ENCODE measurements around the gene MBTPS1. TPM values are rescaled to one million over a fixed set of nuclear protein-coding genes. Genes with fewer than 3 reads are reported as not detected.

MBTPS1 gene
- total RNA-seq, 4 donors from 2014 or later, result 70.0 to 116 (median 86.5) TPM

DNA sequence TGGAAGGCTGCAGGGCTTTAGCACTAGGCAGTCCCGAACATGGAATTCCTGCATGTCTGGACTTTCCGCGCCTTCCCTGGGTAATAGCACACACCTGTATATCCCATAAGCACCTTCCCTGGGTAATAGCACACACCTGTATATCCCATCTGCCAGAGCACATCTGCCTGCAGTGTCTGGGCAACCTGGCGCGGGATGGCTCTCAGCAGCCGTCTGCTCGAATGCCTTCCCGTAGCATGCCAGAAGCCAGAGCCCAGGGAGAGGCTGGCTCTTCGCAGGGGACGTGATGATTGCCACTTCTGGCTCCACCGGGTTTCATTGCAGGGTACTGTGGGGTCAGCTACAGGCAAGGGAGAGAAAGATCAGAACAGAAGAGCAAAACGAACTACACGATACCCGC is 21.3 kb downstream of the MBTPS1 start:
- 91% methylated on average over 14 of the region's 14 CpGs for WGBS
- no peak overlapping the region for H3K27ac ChIP-seq
- no peak overlapping the region for H3K4me3 ChIP-seq
- H3K9me3 ChIP-seq, result no peaks in the 10 kb centered on the region
- no peak for DNase-seq (ENCODE audit: low spot score in 2 of 2)
- H3K4me1 ChIP-seq, result no peaks in the 10 kb centered on the region
- peaks cover 85% of the 10 kb centered on the region for H3K36me3 ChIP-seq
- no peak for TF ChIP-seq POLR2A (IDR thresholded peaks at IDR 0.05)
- TF ChIP-seq, protein P1, sequence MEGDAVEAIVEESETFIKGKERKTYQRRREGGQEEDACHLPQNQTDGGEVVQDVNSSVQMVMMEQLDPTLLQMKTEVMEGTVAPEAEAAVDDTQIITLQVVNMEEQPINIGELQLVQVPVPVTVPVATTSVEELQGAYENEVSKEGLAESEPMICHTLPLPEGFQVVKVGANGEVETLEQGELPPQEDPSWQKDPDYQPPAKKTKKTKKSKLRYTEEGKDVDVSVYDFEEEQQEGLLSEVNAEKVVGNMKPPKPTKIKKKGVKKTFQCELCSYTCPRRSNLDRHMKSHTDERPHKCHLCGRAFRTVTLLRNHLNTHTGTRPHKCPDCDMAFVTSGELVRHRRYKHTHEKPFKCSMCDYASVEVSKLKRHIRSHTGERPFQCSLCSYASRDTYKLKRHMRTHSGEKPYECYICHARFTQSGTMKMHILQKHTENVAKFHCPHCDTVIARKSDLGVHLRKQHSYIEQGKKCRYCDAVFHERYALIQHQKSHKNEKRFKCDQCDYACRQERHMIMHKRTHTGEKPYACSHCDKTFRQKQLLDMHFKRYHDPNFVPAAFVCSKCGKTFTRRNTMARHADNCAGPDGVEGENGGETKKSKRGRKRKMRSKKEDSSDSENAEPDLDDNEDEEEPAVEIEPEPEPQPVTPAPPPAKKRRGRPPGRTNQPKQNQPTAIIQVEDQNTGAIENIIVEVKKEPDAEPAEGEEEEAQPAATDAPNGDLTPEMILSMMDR (IDR thresholded peaks at IDR 0.05), result no peak
- no peak for TF ChIP-seq EP300 (IDR thresholded peaks at IDR 0.05)
- TF ChIP-seq POLR2AphosphoS5 (IDR thresholded peaks at IDR 0.05), result no peak
- no peaks in the 10 kb centered on the region for H3K27me3 ChIP-seq

DNA sequence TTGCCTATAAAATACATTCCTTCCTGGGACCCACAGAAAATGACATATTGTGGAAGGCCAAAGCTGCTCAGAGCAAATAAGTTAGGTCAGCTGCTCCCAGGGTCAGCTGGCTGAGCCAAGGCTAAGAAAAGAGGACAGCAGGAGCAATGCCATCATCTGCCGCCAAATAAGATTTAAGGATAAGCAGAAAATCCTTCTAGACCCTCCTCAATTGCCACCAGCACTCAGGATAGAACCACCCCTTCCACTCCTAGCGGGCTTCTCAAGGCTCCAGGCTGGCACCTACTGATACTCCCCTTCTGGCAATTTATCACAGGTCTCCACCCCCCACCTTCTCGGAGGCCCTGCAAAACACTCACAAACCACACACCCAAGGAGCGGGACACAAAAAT is 22.9 kb downstream of the MBTPS1 start:
- Histone ChIP-seq H3K4me3 (no peak overlapping the region), H3K27ac (no peak overlapping the region), H3K36me3 (peaks cover 94% of the 10 kb centered on the region), H3K4me1 (no peaks in the 10 kb centered on the region), H3K9me3 (no peaks in the 10 kb centered on the region), H3K27me3 (no peaks in the 10 kb centered on the region)
- DNase-seq (ENCODE audit: low spot score in 2 of 2), result no peak
- TF ChIP-seq EP300 (IDR thresholded peaks at IDR 0.05) (no peak), POLR2AphosphoS5 (IDR thresholded peaks at IDR 0.05) (no peak), POLR2A (IDR thresholded peaks at IDR 0.05) (no peak)
- TF ChIP-seq, protein P1 (IDR thresholded peaks at IDR 0.05), result no peak
- WGBS, result 100% methylated on average over 4 of the region's 4 CpGs

DNA sequence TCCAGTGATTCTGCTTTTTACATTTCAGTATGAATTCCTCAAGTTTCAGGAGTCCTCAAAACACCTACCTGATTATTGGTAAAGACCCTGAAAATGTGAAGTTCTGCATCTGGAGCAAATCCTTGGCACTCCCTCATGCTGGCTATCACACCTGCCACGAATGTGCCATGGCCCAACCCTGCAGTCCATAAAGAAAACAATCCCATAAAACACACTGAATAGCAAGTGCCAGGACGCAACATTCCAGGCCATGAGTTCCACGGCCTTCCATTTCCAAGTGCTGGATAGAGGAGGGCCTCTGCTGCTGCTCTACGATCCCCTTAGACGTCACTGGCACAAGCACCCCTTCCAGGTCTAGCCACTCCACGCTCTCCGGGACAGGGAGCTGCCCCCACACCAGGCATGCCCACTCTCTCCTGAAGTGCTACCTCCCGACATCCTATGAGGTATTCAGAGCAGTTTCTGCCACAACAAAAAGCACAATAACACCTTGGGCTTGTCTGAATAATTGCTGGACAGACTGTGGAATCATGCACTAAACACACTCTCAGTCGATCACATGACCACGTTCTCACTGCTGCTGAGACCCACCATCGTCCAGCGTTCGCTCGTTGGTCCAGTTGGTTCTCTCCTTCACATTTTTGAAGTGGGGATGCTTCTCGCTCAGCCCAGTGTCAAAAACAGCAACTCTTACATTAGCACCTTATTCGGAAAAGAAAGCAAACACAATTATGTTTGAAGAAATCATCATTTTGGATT is 23.4 kb downstream of the MBTPS1 start:
- 90% methylated on average over 15 of the region's 16 CpGs for WGBS
- DNase-seq (ENCODE audit: low spot score in 2 of 2), result no peak
- Histone ChIP-seq H3K36me3 (peaks cover 94% of the 10 kb centered on the region), H3K27me3 (no peaks in the 10 kb centered on the region), H3K27ac (no peak overlapping the region), H3K4me3 (no peak overlapping the region), H3K4me1 (no peaks in the 10 kb centered on the region), H3K9me3 (no peaks in the 10 kb centered on the region)
- TF ChIP-seq POLR2A (IDR thresholded peaks at IDR 0.05), result no peak
- TF ChIP-seq, protein P1 (IDR thresholded peaks at IDR 0.05), result no peak
- no peak for TF ChIP-seq EP300 (IDR thresholded peaks at IDR 0.05)
- TF ChIP-seq POLR2AphosphoS5 (IDR thresholded peaks at IDR 0.05), result no peak

DNA sequence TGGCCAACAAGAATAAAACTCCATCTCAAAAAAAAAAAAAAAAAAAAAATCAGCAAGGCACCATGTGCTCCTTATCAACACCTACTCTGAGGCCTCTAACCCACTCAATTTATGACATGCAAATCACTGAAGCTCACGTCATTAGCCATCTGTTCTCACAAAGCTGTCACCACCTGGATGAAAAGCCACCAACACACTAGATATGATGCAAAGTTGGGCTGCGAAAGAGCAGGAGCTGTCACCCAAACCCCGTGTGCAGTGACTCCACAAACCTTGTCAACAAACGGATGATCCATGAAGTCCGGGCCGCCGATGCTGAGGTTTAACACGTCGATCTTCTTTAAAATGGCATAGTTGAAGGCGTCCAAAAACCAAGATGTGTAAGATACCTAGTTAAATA is 25.3 kb downstream of the MBTPS1 start:
- Histone ChIP-seq H3K4me1 (no peaks in the 10 kb centered on the region), H3K27me3 (no peaks in the 10 kb centered on the region), H3K36me3 (peaks cover 97% of the 10 kb centered on the region), H3K27ac (no peak overlapping the region), H3K9me3 (no peaks in the 10 kb centered on the region), H3K4me3 (no peak overlapping the region)
- WGBS, result 91% methylated on average over 10 of the region's 10 CpGs
- TF ChIP-seq POLR2A (IDR thresholded peaks at IDR 0.05) (no peak), POLR2AphosphoS5 (IDR thresholded peaks at IDR 0.05) (no peak), EP300 (IDR thresholded peaks at IDR 0.05) (no peak)
- TF ChIP-seq, protein P1 (IDR thresholded peaks at IDR 0.05), result no peak
- no peak for DNase-seq (ENCODE audit: low spot score in 2 of 2)

DNA sequence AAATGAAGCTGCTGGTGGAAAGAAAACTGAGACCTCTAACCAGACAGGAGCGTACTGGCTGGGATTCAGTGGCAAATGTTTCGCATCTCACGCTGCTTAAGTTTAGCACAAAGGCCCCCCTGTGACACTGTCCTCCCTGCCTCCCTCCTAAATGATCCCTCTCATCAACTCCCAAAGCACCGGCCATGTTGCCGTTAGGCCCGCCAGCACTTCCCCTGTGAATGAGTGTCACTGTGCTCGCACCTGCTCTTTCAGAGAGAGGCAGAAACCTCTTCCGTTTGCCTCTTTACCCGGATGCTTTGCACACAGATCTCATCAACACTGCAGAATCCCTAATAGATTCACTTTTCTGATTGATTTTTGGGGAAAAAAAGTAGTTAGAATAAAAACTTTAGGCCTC is 26.5 kb downstream of the MBTPS1 start:
- TF ChIP-seq, protein P1 (IDR thresholded peaks at IDR 0.05), result no peak

More for the DNA sequence above, 26.5 kb downstream of the MBTPS1 start:
- Histone ChIP-seq H3K9me3 (no peaks in the 10 kb centered on the region), H3K27me3 (no peaks in the 10 kb centered on the region), H3K4me3 (no peak overlapping the region), H3K36me3 (peaks cover 95% of the 10 kb centered on the region), H3K27ac (no peak overlapping the region), H3K4me1 (no peaks in the 10 kb centered on the region)
- WGBS, result 92% methylated on average over 9 of the region's 9 CpGs
- DNase-seq (ENCODE audit: low spot score in 2 of 2), result no peak

Measured in suprapubic skin (tissue), 4 donors.